ENCODE measurements around the gene ZMIZ1.

- TF ChIP-seq YY1 (IDR thresholded peaks at IDR 0.05; ENCODE audit: insufficient read depth, insufficient read length), result no peak
- TF ChIP-seq SUZ12 (IDR thresholded peaks at IDR 0.05; ENCODE audit: extremely low read depth, insufficient read depth, insufficient read length), result no peak
These were observed 244.6 kb downstream of the ZMIZ1 start for GRCh38 chr10:79313320-79313719.

All from NT2/D1 (cell line).